HG03378 (cell line): ENCODE data around the gene ATP8A1.
A peak's percentile ranks its signal among the peaks of the same experiment; 100 is the strongest.
"Not testable (repeated sequence)": the region's sequence is repeated elsewhere in the genome, so short reads cannot be mapped to it uniquely, and the experiment has no call there.

Experiments used
- ATAC-seq: cut with Tn5 transposase; IDR thresholded peaks from one replicate; pipeline ENCODE4 v1.9.1; 2021; ENCODE audit warnings: mild to moderate bottlenecking, moderate library complexity; ENCODE audit not compliant: unreplicated experiment

ATP8A1 gene

DNA sequence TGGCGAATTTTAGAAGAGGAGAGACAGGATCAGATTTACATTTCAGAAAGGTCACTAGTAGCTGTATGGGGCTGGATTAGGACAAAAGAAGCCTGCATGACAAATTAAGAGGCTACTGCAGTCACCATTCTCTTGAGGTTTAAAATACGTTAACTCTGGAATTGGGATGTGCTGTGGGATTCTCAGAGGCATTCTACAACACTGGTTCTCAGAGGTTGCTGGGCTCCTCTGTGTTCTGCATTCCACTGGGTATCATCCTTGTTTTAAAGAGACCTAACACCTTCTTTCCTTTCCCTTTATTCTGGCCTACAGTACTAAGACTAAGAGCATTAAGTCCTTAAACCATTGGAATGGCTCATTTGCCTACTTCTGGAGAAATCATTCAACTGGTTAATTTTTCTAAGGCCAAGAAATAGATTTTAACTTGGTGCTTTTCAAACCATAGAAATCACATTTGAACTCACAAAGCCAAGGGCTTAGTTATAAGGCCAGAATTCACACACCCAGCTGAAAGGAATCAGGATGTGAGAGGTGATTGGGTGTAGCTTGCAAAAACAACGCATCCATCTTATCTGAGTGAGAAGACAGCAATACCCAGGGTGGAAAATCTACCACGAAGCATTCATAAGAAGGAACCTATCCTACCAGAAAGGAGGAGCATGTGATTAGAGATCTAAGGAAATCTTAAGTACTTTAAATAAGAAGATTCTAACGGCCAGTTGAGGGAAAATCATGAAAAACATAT is 143.0 kb downstream of the ATP8A1 start:
- no peak for ATAC-seq

DNA sequence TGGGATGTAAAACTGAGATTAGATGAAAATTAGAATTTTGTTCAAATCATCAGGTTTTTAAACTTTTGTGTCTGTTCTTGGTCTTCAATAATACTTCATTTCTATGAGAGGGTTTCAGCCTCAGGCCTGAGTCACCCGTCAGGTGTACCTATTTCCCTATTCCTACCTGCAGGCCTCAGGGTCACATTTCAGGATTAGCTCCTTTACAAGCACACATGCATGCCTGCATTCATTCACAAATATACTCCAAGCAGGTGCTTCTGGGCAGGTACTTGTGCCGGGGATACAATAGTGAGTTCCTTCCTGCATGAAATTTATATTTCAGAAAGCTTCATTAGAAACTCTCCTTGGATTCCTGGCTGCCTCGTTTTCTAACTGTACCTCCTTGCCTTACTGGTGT is 144.7 kb downstream of the ATP8A1 start:
- ATAC-seq, result no peak

DNA sequence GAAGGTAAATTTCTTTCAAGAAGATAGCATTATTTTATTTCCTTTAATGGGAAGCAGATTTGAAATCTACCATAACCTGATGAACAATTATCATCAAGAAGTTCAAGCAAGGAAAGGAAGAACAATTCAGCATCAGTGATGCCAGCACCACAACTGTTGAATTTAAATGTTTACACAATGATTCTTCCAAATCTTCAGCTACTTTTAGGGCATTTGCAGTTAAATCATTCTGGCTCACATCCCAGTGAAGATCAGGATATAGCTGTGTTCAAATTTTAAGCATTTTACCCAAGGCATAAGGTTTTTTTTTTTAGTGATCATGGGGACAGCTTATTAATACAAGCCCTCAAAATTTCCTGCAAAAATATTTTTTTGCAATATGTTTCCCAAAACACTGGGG is 146.7 kb downstream of the ATP8A1 start:
- ATAC-seq, result no peak

DNA sequence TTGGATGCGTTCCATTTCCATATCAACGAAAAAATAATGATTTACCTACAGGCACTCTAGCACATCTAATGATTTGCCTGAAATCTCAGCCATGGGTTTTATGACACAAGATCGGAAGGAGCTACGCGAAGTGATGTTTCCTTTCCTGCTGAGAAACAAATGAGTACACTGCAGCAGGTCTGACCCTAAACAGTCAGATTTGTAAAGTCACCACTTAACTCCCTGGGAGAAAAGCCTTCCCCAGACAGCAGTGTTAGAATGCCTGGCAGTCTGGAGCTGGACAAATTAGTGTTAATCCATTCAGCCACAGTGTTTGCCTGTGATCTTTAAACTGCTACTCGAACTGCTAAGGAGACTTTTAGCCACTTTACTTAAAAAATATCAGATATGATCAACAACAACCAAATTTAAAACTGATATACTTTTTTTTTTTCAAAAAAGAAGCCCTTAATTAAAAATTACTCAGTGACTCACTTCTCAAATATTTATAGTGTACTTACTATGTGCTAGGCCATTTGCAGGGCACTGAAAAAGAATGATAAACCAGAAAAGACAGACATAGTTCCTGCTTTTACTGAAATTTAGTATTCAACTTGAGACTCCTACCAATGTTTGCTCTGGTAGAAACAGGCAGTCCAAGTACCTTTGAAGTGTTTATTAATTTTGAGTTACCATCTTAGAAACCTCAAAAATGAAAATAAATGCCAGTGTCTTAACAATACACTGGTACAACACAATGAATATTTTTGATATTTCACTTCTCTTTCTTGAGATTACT is 155.1 kb downstream of the ATP8A1 start:
- no peak for ATAC-seq

DNA sequence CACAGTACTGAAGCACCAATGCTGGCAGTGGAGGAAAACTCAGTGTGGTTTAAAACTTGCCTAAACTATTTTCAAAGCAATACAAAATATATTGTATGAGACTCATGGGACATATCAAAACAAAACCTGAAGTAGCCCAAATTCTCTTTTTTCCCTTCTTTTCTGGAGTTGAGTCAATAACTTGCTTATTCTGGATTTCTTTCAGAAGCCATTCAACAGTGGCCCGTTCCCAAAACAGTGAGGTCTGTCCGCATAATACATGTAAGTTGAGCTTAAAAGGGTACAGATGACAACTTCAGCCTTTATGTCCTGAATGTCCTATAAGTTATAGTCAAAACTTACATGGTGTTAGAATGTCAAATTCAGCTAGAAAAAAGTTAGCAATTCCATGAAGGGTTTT is 158.9 kb downstream of the ATP8A1 start:
- ATAC-seq, result no peak

DNA sequence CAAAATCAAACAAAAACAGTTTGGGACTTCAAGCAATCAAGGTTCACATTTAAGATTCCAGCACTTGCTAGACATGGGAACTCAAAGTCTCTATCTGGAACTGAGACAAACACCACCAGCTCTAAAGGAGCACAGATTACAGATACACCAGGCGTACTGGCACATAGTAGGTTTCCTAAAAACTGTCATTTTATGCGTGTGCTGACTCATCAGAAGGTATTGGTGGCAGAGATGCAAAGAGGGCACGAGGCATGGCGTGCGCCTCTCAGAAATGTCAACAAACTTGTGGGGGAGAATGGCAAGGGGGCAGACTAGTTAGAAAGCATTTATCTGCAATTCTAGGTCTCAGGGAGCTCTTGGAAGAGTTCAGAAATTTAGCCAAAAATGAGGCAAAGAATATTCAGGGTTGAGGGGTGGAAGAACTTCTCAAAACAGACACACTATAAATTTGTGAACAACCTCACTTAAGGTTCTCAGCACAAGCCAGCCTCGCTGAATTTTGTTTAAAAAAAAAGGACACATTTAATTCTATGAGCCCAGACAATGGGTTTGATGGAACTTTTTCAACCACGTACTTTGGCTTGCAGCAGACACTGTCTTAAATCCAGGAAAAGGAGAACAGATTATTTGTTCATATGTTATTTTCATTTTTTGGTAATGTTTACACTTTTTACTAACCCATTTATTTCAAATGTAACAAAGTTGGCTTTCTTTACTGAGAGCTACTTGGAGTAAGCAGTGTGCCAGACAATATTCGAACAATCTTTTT is 159.6 kb downstream of the ATP8A1 start:
- no peak for ATAC-seq

DNA sequence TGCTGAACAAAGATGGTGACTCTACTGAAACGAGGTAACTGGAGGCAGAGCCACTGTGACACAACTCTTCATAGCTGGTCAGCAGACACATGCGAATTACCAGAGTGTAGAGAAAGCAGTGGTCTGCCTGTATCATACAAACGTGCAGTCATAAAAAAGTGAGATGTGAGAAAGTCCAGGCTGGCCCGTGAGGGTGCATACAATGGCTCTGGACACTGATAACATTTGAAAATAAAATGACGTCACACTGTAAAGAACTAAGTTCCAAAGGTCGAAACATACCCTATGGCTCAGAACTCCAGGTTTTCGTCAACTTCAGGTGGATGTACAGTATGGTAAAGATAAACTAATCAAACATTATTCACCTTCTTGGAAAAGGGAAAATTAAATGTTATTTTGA is 163.9 kb downstream of the ATP8A1 start:
- no peak for ATAC-seq

DNA sequence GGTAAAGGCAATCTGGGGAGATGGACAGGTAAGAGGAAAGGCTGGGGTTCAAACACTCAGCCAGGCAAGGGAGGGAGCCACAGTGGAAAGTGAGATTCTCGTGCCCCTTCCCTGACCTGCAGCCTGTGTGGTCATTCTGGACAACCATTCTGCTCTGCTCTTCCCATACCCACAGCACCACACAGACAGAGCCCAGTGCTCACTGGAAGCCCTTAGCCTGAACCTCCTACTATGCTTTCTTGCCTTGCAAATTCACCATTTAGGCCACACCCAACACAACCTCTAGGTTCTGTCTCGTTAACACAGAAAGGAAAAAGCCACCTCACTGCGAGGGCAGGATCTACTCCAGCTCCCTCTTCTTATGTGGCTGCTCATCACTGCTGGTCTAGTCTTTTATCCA is 166.9 kb downstream of the ATP8A1 start:
- no peak for ATAC-seq

DNA sequence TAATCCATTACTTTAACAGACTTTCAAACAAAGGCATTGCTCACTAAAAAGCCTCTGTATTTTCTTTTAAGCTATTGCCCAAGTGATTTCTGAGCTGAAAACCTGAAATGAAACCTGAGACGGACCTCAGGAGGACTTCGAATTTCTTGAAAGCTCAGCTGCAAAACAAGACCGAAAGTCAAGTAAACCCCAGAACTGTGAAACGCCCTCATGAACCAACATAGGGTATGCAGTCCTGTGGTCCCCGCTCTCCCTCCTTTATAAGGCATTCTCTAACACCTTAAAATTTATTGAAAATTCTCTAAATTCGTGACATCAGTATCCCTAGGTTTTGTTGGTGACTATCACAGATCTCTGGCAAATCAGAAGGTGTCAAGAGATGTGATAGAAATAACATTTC is 167.8 kb downstream of the ATP8A1 start:
- peak; percentile 68 for ATAC-seq

DNA sequence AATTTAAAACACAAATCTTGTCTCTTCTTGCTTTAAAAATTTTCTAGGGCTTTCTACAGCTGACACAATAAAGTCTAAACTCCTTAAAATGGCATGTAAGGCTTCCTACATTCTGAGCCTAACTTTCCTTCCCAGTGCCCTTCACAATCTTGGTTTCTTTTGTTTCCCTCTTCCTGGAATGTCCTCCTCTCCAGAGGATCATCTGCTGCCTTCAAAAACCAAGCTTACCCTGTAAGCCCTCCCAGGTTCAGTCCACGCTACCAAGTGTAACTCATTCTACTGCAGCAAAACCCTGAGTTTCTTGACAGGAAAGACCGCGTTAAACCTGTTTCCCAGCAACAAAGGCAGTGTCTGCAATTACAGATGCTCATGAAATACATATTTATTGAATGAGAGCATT is 168.4 kb downstream of the ATP8A1 start:
- no peak for ATAC-seq

DNA sequence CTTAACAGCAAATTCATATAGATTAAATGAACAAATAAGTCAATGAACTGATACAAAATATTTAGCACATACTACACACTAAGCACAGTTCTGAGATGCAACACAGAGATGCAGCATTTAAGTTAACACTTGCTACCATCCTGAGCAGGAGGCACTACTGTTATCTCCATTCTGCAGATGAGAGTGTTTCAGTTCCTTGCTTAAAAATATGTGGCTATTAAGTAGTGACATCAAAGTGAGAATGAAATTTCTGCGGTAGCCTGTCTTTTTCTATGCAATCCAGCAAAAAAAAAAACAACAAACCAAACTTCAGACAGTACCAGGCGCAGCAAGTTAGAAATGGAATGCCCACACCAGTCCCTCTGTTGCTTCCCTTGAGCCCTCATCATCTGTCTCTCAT is 168.8 kb downstream of the ATP8A1 start:
- ATAC-seq, result peak; percentile 87

DNA sequence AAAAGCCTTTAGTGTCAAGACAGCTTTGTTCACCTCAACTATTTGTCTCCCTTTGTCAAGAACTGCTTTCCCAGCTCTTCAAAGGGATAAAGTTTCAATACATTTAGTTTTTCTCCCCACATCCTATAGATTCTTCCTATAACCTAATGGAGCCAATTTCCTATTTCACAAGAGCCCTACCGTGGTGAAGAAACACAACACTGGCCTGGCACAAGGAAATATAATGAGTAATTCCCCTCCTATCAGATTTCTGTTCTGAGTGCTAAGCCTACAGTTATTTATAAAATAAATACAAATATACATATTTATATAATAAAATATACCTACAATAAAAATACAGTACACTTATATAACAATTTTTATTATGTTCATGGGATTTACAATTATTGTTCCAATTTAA is 169.7 kb downstream of the ATP8A1 start:
- no peak for ATAC-seq

DNA sequence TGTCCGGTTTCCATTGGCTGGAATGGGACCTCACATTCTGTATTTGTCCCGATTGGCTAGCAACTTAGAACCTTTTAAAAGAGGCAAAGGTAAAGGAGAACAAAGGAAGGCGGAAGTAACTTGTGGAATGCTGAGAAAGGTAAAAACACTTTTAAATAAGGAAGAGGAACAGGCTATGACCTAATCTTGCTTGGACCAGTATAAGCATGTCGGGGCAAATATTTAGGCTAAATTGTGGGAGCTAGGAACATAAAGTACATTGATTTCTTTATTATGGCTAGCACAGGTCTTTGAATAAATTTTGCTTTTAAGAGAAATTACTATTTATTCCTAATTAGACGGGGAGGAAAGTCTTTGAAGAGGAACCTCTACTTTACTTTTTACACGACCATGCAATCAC is 170.7 kb downstream of the ATP8A1 start:
- ATAC-seq, result not testable (repeated sequence)

DNA sequence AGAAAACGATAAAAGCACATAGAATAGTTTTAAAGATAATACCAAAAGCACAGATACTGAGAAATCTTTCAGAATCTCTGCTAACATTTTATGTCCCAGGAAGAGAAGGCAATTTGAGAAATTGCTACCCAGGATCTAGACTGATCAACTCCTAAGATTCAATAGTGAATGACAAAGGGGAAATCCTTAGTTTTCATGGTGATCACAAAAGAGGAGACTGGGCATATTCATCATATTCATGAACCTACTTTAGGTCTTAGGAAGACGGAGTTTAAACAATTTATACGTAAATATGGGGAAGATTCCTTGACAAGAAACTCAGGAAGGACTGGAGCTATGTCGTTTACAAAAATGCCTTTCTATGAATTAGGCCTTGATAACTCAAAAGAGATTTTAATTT is 172.3 kb downstream of the ATP8A1 start:
- no peak for ATAC-seq

DNA sequence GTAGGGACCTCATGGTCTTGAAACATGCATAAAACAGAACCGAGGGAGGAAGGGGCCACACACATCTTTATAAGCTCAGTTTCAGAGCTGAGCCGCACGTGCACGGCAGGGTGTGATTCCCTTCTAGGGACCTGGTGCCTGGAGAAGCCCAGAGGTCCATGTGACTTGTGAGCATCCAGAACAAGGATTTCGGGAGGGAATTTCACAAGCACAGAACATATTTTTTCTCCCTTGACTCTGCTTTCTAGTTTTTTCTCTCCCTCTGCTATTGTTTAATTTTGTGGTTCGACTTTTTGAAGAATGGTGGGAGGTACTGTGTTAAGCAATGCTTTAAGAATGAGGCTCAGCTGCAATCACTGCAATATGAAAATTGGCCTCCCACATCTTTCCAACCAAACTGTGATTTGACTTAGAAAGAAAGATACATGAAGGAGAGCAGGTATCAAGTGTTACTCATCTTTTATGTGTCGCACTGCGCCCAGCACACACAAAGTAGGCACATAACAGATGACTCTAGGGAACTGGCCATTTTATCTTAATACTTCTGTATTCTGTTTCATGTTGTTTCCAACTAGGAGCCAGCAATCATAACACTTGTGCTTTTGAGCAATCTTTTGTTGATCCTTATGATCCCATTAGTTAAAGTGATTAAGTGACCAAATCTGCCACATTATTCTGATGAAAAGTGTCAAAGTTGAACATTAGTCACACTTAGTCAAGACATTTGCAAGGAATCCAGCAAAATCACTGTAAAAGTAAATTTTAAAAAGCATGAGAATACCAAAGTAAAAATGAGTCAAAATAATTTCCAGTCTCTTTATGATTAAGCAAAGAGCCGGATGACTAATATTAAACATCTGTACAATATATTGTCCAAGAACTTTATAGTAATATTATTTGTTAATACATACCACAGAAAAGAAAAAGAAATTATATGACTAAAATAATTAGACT is 173.2 kb downstream of the ATP8A1 start:
- no peak for ATAC-seq

DNA sequence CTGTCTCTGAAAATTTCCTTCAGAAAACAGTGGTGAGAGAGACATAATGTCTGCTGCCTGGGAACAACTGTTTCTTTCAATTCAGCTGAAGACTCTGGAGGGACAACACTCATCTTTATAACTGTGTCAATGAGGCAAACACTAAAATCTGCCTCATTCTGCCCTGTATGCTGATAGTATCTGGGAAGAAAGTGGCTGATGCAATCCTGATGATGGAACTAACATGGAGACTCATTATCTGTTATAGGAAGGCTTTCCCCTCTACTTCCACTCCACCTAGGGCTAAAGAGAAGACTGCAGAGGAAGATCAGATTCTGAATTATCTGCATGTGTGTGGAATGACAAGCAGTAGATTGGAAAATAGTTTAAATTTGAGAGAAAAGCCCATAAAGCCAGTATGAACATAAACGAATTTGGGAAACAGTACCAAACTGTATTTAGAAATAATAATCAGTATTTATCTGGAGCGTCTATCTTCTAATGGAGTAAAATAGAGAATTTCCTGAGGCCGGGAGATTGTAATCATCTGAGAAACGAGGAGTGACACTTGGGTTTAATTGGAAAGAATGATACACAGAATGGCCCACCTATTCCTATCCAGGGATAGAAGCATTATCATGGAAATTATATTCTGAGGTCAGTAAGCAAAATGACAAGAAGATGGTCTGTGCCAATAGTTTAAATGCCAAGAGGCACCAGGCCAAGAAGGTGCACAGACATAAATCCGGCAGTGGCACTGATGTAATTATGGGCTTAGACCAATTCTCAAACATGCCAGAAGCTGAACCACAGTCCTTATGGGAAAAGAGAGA is 174.2 kb downstream of the ATP8A1 start:
- ATAC-seq, result no peak

DNA sequence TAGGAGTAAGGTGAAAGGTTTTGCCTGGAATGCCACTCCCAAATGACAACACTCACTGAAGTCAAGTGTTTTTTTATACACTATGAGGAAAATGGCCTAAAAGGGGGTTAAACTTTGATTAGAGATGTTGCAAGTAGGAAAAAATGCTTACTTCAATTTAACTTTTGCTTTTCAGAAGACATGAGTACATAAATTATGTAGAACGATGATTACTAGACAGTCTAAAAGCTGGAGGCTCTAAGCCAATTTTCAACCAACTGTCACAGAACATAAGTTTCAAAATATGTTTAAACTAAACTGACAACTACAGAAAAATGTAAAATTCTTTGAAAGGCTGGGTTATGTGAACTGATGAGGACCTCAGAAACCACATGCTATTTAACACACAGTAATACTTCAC is 176.2 kb downstream of the ATP8A1 start:
- no peak for ATAC-seq

DNA sequence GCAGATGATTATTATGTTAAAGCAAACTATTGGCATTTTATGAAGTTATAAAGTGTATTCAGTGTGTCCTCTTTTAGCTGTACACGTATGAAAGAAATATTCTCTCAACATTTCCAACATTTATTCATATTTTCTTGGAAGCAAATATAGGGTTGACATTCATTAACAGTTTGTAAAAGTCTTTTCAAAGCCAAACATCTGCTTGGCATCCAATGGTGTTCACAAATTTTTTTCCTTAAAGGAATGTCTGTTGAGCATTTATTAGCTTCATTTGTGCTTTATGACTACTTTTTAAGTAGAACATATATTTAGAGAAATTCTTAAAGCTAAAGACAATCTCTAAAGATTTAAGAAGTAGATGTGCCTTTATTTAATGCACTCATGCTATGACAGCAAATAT is 176.6 kb downstream of the ATP8A1 start:
- ATAC-seq, result no peak

DNA sequence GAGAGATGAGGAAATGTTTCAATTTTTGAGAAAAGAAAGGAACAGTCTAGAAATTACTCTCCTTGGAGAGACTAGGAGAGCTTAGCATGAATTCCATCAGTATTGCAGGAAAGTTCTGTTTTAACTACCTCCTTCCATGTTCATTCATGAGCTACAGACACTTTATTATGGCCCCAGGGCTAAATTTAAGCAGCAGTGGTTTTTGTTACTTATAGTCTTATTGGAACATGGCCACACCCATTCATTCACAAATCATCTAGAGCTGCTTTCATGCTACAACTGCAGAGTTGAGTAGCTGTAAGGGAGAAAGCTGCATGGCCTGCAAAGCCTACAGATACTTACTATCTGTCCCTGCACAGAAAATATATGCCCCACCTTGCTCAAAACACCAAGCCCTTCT is 178.0 kb downstream of the ATP8A1 start:
- ATAC-seq, result no peak

DNA sequence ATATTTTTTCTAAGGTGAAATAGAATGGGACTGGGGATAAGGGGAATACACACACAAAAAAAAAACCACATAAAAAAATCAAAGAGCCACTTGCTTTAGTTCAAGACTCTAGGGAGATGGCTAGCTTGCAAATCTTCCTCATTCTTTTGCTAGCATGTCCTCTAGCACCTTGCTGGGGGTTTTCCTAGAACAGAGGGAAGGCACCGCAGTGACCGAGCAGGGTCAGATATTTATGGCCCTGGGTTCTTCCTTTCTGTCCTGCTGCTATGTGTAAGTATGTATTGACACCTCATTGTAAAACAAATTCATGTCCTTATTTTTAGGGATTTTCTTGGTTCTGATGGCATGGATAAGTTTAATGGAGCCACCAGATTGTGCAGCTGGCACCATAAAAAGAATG is 178.4 kb downstream of the ATP8A1 start:
- peak; percentile 79 for ATAC-seq
